Nephron progenitor cell (in vitro differentiated cells): ENCODE measurements around the gene LRP1B.
"Not testable (repeated sequence)": the region's sequence is repeated elsewhere in the genome, so short reads cannot be mapped to it uniquely, and the experiment has no call there.

Source experiments
- DNase-seq: peaks from one replicate; pipeline ENCODE4 v3.0.0; 2021
- H3K27ac Mint-ChIP-seq: 2 replicates; pipeline ENCODE4 v1.8.0; 2021; ENCODE audit warnings: mild to moderate bottlenecking, moderate library complexity, mixed read lengths
- H3K27me3 Mint-ChIP-seq: 2 replicates; pipeline ENCODE4 v1.8.0; 2021; ENCODE audit warnings: mild to moderate bottlenecking, low read depth, mixed read lengths; ENCODE audit not compliant: poor library complexity
- H3K36me3 Mint-ChIP-seq: 2 replicates; pipeline ENCODE4 v1.8.0; 2021; ENCODE audit warnings: low read depth, mixed read lengths
- H3K4me1 Mint-ChIP-seq: 2 replicates; pipeline ENCODE4 v1.8.0; 2021; ENCODE audit warnings: mixed read lengths
- H3K4me3 Mint-ChIP-seq: 2 replicates; pipeline ENCODE4 v1.8.0; 2021; ENCODE audit warnings: mild to moderate bottlenecking, moderate library complexity, mixed read lengths
- H3K9me3 Mint-ChIP-seq: 2 replicates; pipeline ENCODE4 v1.8.0; 2021; ENCODE audit warnings: mild to moderate bottlenecking, moderate library complexity, mixed read lengths
- CTCF ChIP-seq: fragments of 200-600 bp; sonication (generic); IDR thresholded peaks from 2 replicates; pipeline ENCODE4 v1.5.0; 2021; ENCODE audit warnings: antibody characterized with exemption

LRP1B gene

GRCh38 chr2:140417504-140417903, 1713.3 kb downstream of the LRP1B start:
- H3K36me3 Mint-ChIP-seq: no peaks in the 10 kb centered on the region
- no peaks in the 10 kb centered on the region for H3K9me3 Mint-ChIP-seq
- no peak overlapping the region for H3K27ac Mint-ChIP-seq
- H3K27me3 Mint-ChIP-seq: no peaks in the 10 kb centered on the region
- no peaks in the 10 kb centered on the region for H3K4me1 Mint-ChIP-seq
- no peak for TF ChIP-seq CTCF
- no peak for DNase-seq
- H3K4me3 Mint-ChIP-seq: no peak overlapping the region

GRCh38 chr2:140416577-140416976, 1714.2 kb downstream of the LRP1B start:
- TF ChIP-seq CTCF: no peak
- no peaks in the 10 kb centered on the region for H3K27me3 Mint-ChIP-seq
- H3K4me1 Mint-ChIP-seq: no peaks in the 10 kb centered on the region
- no peak overlapping the region for H3K27ac Mint-ChIP-seq
- no peak overlapping the region for H3K4me3 Mint-ChIP-seq
- no peak for DNase-seq
- H3K9me3 Mint-ChIP-seq: no peaks in the 10 kb centered on the region
- H3K36me3 Mint-ChIP-seq: no peaks in the 10 kb centered on the region

- H3K27ac Mint-ChIP-seq, H3K9me3 Mint-ChIP-seq, H3K27me3 Mint-ChIP-seq, H3K36me3 Mint-ChIP-seq, H3K4me1 Mint-ChIP-seq, DNase-seq, H3K4me3 Mint-ChIP-seq: not testable (repeated sequence)
Measured at GRCh38 chr2:140415035-140415434, 1715.8 kb downstream of the LRP1B start.

GRCh38 chr2:140410695-140411094, 1720.1 kb downstream of the LRP1B start:
- no peaks in the 10 kb centered on the region for H3K4me1 Mint-ChIP-seq

GRCh38 chr2:140401056-140401455, 1729.8 kb downstream of the LRP1B start:
- H3K9me3 Mint-ChIP-seq: peaks cover 20% of the 10 kb centered on the region
- DNase-seq: no peak
- TF ChIP-seq CTCF: no peak
- H3K36me3 Mint-ChIP-seq: no peaks in the 10 kb centered on the region
- H3K27ac Mint-ChIP-seq: no peak overlapping the region
- no peaks in the 10 kb centered on the region for H3K4me1 Mint-ChIP-seq
- no peak overlapping the region for H3K4me3 Mint-ChIP-seq
- H3K27me3 Mint-ChIP-seq: no peaks in the 10 kb centered on the region

More at GRCh38 chr2:140410695-140411094, 1720.1 kb downstream of the LRP1B start:
- no peak overlapping the region for H3K27ac Mint-ChIP-seq
- H3K9me3 Mint-ChIP-seq: peaks cover 3% of the 10 kb centered on the region
- no peak overlapping the region for H3K4me3 Mint-ChIP-seq
- H3K36me3 Mint-ChIP-seq: no peaks in the 10 kb centered on the region
- DNase-seq: no peak
- H3K27me3 Mint-ChIP-seq: no peaks in the 10 kb centered on the region
- TF ChIP-seq CTCF: no peak

- TF ChIP-seq CTCF: no peak
- Mint-ChIP-seq H3K9me3 (no peaks in the 10 kb centered on the region), H3K4me1 (no peaks in the 10 kb centered on the region), H3K27ac (no peak overlapping the region), H3K4me3 (no peak overlapping the region), H3K36me3 (no peaks in the 10 kb centered on the region), H3K27me3 (no peaks in the 10 kb centered on the region)
- DNase-seq: no peak
Measured at GRCh38 chr2:140392824-140393223, 1738.0 kb downstream of the LRP1B start.

GRCh38 chr2:140384946-140385345, 1745.9 kb downstream of the LRP1B start:
- H3K27me3 Mint-ChIP-seq: no peaks in the 10 kb centered on the region
- no peak overlapping the region for H3K27ac Mint-ChIP-seq
- H3K36me3 Mint-ChIP-seq: no peaks in the 10 kb centered on the region
- no peaks in the 10 kb centered on the region for H3K4me1 Mint-ChIP-seq
- no peak for DNase-seq
- H3K4me3 Mint-ChIP-seq: no peak overlapping the region
- no peaks in the 10 kb centered on the region for H3K9me3 Mint-ChIP-seq
- no peak for TF ChIP-seq CTCF
